GM19468 (cell line): ENCODE measurements around the gene AQP12B.

Experiments
- ATAC-seq: cut with Tn5 transposase; IDR thresholded peaks from one replicate; pipeline ENCODE4 v1.9.1; 2021; ENCODE audit warnings: mild to moderate bottlenecking, moderate library complexity, moderate number of reproducible peaks; ENCODE audit not compliant: unreplicated experiment; ENCODE audit errors: extremely low read depth

Gene AQP12B

DNA sequence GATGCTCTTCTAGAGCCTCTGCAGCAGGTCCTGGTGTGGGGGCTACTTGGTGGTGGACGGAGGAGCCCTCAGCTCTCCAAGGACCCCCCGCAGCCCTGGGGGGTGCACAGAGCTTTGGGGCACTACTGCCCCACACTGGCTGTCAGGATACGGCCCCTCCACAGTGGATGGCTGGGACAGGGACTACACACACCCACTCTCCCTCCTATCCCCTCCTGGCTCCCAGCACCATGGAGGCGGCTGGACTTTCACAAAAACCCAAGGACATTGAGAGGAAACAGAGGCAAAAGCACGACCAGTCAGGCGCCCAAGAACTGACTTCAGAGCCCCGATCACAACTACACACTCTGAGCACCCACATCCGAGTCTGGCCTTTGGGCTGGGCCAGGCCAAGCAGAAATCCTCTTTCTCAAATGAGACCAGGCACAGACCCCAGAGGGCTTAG lies 44.8 kb downstream of the AQP12B start:
- no peak for ATAC-seq

DNA sequence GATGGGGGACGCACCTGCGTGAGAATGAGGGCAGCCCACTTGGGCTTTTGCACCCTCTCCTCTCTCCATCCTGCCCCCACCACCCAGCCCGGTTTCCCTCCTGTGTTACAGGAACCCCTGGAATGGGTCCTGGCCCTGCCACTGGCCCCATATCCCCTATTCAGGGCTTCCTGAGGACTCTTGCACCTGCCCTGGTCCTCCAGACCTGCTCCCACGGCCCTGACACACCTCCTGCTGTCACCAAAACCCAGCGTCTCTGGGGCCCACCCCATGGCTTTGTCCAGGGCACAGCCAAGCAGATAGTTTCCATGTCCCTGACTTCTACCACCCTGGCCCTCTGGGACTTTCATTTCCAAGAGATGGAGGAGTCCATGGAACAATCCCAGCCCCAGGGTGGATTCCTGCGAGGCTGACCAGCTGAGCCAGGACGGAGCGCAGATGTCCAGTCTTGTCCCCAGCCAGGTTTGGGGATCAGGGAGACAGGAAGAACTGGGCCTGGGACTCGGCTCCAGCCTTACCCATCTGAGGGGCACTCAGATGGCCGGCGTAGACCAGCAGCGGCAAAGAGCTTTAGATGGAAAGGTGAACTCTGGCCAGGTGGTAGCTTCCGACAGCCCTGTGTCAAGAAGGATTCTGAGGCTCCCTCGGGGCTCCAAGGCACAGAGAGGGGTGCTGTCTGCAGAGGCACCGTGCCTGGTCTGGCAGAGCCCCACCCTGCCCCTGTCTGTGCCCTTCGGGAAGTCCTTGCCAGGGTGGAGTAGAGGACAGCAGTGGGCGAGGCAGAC lies 45.4 kb downstream of the AQP12B start:
- no peak for ATAC-seq

DNA sequence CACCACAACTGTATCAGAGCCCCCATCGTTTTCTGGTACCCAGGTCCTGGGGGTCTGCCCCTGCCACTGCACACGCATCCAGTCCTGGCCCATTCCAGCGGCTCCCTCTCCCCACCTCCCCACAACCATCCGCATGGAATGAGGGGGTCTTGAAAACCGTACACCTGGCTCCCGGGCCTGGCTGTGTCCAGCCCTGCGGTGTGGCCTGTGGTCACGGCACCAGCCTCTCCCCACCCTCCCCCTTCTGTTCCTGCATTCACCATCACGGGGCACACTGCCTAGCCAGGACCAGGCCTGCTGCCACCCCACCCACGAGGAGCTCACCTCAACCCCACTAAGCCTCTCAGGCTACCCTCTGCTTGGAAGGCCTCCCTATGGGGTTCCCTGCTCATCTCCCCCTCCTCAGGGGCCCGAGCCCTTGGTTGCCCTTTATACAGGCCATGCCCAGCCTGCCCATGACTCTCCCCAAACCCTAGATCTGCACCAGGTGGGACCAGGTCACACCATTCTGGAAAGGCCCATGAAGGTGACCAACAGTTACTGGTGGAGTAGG lies 46.0 kb downstream of the AQP12B start:
- no peak for ATAC-seq

DNA sequence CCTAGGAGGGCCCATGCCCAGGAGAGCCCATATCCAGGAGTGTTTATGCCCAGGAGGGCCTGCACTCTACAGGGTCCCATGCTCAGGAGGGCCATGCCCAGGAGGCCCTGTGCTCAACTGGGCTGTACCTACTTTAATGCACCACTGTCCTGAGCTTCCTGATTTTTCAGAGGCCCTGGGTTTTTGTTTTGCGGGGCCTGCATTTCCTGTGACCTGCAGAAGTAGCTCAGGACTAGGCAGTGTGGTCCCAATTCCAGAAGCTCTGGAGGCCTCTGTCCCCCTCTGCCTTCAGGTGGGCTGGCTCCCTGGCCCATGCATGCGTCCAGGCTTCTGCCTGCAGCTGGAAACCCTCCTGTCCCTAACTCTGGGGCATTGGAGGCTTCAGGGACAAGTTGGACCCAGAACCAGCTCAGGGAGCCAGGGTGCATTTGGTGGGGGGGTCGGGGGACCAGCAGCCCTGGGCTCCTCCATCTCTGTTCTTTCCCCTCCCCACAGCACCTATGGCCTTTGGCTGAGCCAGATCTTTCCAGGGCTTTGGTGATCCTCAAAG lies 46.6 kb downstream of the AQP12B start:
- no peak for ATAC-seq

DNA sequence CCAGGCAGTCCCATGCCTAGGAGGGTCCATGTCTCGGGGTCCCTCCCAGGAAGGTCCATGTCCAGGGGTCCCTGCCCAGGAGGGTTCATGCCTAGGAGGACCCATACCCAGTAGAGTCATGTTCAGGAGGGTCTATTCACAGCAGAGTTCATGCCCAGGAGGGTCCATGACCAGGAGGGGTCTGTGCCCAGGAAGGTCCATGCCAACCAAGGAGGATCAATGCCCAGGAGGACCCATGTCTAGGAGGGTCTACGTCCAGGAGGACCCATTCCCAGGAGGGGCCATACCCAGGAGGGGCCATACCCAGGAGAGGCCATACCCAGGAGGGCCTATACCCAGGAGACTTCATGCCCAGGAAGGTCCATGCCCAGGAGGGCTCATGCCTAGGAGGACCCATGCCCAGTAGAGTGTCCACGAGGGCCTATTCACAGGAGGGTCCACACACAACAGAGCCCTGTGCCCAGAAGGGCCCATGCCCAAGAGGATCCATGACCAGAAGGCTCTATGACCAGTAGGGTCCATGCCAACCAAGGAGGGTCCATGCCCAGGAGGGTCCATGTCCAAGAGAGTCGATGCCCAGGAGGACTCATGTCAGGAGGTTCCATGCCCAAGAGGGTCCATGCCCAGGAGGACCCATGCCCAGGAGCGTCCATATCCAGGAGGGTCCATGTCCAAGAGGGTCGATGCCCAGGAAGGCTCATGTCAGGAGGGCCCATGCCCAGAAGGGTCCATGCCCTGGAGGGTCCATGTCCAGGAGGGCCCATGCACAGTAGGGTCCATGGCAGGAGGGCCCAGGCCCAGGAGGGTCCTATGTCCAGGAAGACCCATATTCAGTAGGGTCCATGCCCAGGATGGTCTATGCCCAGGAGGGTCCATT lies 47.3 kb downstream of the AQP12B start:
- no peak for ATAC-seq

DNA sequence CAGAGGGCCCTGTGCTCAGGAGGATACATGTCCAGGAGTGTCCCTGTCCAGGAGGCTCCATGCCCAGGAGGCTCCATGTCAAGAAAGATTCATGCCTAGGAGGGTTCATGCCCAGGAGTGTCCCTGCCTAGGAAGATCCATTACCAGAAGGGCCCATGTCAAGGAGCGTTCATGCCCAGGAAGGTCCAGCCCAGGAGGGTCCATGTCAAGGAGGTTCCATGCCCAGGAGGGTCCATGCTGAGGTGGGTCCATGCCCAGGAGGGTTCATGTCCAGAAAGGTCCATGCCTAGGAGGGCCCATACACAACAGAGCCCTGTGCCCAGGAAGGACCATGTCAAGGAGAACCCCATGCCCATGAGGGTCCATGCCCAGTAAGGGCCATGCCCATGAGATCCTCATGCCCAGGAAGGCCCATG lies 50.4 kb downstream of the AQP12B start:
- ATAC-seq = no peak

DNA sequence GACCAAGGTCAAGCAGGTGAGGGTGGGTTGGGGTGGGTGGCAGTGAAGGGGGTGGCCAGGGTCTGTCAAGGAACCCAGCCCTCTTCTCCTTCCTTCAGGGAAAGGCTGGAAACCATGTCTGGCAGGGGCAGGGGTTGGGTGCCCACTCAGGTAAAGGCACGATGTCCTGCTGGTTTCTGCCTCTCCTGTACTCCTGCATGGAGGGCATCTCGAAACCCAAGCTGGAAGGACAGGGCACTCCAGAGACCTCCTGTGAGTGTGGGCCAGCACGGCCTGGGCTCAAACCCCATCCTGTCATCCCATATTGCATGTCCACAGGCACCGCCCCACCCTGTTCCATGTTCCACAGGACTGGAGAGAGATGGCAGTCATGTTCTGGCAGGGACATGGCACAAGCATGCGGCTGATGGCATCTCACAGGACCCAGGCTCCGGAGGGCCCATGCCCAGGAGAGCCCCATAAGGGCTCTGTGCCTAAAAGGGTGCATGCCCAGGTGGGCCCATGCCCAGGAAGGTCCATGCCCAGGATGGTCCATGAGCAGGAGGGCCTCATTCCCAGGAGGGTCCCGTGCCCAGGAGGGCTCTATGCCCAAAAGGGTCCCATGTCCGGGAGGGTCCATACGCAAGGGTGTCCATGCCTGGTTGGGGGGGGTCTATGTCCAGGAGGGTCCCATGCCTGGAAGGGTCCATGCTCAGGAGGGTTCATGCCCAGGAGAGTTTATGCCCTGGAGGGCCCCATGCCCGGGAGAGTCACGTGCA lies 51.0 kb downstream of the AQP12B start:
- ATAC-seq = no peak

DNA sequence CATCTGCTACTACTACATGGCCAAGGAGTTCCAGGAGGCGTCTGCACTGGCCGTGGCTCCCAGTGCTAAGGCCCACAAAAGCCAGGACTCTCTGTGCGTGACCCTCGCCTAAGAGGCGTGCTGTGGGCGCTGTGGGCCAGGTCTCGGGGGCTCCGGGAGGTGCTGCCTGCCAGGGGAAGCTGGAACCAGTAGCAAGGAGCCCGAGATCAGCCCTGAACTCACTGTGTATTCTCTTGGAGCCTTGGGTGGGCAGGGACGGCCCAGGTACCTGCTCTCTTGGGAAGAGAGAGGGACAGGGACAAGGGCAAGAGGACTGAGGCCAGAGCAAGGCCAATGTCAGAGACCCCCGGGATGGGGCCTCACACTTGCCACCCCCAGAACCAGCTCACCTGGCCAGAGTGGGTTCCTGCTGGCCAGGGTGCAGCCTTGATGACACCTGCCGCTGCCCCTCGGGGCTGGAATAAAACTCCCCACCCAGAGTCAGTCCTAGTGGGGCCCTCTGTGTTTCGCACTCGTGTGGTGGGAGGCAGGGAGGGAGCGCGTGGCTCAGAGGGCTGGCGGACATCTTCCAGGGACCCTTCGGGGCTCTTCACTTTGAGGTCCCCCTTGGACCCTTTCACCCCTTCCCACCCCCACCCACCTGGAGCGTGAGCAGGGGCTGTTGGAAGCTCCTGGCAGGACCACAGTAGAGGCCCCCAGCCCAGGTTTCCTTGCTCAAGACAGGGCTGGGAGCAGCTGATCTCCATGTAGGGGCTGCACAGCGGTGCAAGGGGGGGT lies 51.7 kb downstream of the AQP12B start:
- no peak for ATAC-seq

DNA sequence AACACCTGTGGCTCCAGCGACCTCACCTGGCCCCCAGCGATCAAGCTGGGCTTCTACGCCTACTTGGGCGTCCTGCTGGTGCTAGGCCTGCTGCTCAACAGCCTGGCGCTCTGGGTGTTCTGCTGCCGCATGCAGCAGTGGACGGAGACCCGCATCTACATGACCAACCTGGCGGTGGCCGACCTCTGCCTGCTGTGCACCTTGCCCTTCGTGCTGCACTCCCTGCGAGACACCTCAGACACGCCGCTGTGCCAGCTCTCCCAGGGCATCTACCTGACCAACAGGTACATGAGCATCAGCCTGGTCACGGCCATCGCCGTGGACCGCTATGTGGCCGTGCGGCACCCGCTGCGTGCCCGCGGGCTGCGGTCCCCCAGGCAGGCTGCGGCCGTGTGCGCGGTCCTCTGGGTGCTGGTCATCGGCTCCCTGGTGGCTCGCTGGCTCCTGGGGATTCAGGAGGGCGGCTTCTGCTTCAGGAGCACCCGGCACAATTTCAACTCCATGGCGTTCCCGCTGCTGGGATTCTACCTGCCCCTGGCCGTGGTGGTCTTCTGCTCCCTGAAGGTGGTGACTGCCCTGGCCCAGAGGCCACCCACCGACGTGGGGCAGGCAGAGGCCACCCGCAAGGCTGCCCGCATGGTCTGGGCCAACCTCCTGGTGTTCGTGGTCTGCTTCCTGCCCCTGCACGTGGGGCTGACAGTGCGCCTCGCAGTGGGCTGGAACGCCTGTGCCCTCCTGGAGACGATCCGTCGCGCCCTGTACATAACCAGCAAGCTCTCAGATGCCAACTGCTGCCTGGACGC lies 52.5 kb downstream of the AQP12B start:
- ATAC-seq = no peak

DNA sequence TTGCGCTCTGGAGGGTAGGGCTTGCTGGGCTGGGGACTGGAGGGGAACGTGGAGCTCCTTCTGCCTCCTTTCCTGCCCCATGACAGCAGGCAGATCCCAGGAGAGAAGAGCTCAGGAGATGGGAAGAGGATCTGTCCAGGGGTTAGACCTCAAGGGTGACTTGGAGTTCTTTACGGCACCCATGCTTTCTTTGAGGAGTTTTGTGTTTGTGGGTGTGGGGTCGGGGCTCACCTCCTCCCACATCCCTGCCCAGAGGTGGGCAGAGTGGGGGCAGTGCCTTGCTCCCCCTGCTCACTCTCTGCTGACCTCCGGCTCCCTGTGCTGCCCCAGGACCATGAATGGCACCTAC lies 53.1 kb downstream of the AQP12B start:
- ATAC-seq = no peak

DNA sequence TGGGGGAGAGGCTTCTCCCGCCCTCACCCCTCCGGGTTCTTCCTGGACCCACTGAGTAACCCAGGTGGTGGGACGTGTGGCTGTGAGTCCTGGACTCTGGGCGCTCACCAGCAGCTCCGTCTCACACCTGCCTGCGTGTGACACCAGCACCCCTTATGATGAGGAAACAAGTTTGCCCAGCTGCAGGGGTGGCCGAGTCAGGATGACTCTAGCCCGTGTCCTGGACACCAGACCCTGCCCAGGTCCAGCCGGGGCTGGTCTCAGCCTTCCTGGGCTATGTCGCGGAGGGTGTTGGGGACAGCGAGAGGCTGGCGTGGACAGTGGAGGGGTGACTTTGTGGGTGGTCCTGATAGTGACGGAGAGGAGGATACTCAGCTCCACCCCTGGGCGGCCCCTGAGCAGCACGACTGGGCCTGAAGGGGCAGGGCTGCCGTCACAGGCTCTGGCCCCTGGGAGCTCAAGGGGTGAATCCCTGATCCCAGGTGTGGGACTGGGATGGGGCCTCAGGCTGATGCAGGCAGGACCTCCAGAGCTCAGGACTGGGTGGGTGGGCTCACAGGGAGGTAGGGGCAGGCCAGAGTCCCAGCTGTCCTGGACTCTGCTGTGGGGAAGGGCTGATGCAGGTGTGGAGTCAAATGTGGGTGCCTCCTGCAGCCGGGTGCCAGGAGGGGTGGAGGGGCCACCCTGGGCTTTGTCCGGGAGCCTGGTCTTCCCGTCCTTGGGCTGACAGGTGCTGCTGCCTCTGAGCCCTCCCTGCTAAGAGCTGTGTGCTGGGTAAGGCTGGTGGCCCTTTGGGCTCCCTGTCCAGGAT lies 53.7 kb downstream of the AQP12B start:
- no peak for ATAC-seq

DNA sequence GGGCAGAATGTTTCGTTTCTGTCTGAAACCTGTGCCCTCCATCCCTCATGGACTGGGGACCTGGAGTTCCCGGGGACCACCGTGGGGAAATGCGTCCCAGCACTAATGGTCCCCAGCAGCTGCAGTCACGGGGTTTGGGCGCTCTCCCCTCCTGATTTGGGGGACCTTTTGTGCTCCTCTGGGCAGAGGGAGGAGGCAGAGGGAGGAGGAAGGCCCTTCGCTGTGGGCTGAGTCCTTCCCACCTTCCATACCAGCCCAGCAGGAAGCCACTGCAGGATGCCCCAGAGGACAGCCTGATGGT lies 54.2 kb downstream of the AQP12B start:
- ATAC-seq = no peak

DNA sequence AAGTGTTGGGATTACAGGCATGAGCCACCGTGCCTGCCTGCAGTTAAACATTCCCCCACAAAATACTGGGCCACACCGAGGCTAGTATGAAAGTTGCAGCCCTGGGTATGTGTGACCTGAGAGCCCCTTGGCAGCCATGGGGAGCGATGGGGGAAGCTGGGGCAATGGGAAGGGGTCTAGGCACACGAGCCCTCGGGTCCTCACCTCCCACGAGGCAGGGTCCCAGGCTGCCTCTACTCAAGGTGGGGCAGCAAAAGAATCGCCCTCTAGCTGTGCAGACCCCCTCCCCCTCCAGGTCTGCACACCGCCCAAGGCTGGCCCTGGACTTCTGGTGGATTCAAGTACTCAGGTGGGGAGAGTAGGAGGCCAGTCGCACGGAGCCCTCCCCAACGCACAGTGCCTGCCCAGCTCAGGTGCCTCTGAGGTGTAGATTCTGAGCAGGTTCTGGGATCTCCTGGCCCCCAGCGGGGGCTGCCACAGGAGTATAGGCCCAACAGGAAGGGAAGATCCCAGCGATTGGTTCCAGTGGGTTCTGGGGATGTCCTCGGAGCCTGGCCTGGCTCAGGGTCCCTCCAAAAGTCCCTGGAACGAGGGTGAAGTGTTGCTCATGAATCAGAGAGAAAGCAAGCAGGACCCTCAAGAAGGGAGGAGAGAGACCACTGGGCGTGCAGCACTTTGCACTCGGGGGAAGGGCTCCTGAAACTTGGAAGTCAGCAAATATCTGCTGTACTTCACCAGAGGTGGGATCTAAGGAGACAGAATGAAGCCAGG lies 54.8 kb downstream of the AQP12B start:
- no peak for ATAC-seq

DNA sequence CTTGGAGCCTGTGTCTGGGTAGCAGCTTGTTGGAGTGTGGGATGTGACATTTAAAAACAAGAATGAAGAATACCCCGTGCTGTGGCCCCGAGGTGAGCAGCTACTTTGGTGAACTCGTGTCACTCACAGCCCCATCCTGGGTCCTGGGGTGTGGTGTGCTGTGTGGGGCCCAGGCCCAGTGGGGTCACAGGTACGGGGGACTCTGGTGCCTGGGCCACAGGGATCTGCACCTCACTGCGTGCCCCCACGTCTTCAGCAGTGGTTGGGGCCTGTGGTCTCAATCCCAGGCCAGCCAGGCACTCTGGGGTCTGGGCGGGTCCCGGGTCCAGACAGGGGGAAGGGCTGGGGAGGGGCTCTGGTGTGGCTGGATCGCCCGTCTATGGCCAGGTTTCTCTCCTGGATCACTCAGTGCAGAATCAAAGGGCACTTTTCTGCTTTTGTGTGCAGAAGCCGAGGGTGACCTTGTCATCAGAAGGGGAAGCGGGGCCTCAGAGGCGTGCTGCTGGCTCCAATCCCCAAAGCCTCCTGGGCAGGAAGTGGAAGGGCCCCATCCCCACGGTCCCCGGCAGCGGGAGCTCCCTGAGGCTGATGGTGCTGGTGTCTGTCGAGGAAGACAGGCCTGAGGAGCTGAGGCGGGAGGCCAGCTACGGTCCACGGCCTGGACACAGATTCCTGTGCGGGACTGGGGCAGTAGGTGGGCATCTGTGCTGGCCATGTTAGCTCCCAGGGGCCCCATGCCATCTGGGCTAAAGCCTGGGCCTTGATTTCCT lies 56.0 kb downstream of the AQP12B start:
- ATAC-seq = no peak
